ENCODE data around the gene KRT14. TPM values are rescaled to one million over a fixed set of nuclear protein-coding genes. Genes with fewer than 3 reads are reported as not detected.

KRT14 gene
- total RNA-seq, 1 donor from 2014 or later: not detected

DNA sequence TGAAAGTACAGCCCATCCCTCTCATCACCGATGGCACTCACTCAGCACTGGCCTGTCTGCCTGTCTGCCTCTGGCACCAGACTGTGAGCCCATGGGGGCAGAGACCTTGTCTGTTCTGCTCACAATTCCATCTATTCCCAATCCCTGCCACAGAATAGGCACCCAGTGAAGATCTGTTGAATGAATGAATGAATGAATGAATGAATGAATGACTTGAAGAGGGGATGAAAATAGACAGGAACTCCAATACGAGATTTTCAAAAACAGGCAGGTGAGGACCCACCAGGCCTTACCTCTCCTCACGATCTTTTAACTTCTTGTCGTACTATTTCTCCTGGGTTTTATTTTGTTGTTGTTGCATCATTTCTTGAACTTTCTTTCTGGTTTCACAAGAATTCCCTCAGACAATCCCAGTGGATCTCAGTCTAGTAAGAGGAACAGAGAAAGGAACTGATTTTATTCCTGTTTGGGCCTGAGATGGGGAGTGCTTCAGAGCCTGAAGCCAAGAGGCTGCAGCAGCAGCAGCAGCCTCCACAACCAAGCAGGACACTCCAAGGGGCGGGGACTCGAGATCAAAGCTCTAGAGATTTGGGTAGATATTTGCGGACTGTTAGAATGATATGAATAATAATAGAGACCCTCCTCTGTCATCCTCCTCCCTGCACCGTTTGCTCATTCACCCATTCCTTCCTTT lies 32.6 kb downstream of the KRT14 start:
- peak overlapping the region; percentile 65 for H3K27ac Mint-ChIP-seq
- TF ChIP-seq CTCF (IDR thresholded peaks at IDR 0.05) (no peak), EZH2 (IDR thresholded peaks at IDR 0.05) (no peak), EZH2phosphoT487 (IDR thresholded peaks at IDR 0.05) (no peak)
- no peaks in the 10 kb centered on the region for H3K36me3 Mint-ChIP-seq
- peaks cover 22% of the 10 kb centered on the region for H3K4me1 Mint-ChIP-seq
- Histone ChIP-seq H3K9me3 (ENCODE audit: low read depth) (no peaks in the 10 kb centered on the region), H3F3A (ENCODE audit: low read depth) (no peaks in the 10 kb centered on the region), H3K4me1 (no peaks in the 10 kb centered on the region), H2AFZ (replicated peaks) (no peak overlapping the region), H3K27ac (no peak overlapping the region), H3K27me3 (no peaks in the 10 kb centered on the region), H3K4me2 (no peak overlapping the region), H3K79me2 (ENCODE audit: low read depth) (no peaks in the 10 kb centered on the region), H3K9ac (no peak overlapping the region), H4K20me1 (ENCODE audit: low read depth) (no peaks in the 10 kb centered on the region), H3K36me3 (no peaks in the 10 kb centered on the region), H3K4me3 (no peak overlapping the region)
- no peak for DNase-seq (ENCODE audit: low spot score)
- no peak overlapping the region for H3K4me3 Mint-ChIP-seq
- no peaks in the 10 kb centered on the region for H3K9me3 Mint-ChIP-seq
- peaks cover 2% of the 10 kb centered on the region for H3K27me3 Mint-ChIP-seq (ENCODE audit: insufficient read depth, low read depth)

GRCh38 chr17:41553176-41553575 lies 33.5 kb downstream of the KRT14 start:
- no peak overlapping the region for H3K27ac Mint-ChIP-seq
- no peak for DNase-seq (ENCODE audit: low spot score)
- Histone ChIP-seq H2AFZ (replicated peaks) (no peak overlapping the region), H3K4me3 (no peak overlapping the region), H3K27me3 (no peaks in the 10 kb centered on the region), H3K36me3 (no peaks in the 10 kb centered on the region), H3K9me3 (ENCODE audit: low read depth) (no peaks in the 10 kb centered on the region), H3K4me2 (no peak overlapping the region), H3F3A (ENCODE audit: low read depth) (no peaks in the 10 kb centered on the region), H3K4me1 (peaks cover 4% of the 10 kb centered on the region), H3K27ac (no peak overlapping the region), H4K20me1 (ENCODE audit: low read depth) (no peaks in the 10 kb centered on the region), H3K9ac (no peak overlapping the region), H3K79me2 (ENCODE audit: low read depth) (no peaks in the 10 kb centered on the region)
- H3K36me3 Mint-ChIP-seq: no peaks in the 10 kb centered on the region
- no peaks in the 10 kb centered on the region for H3K9me3 Mint-ChIP-seq
- H3K4me1 Mint-ChIP-seq: peaks cover 22% of the 10 kb centered on the region
- H3K27me3 Mint-ChIP-seq (ENCODE audit: insufficient read depth, low read depth): peaks cover 2% of the 10 kb centered on the region
- TF ChIP-seq EZH2 (IDR thresholded peaks at IDR 0.05) (no peak), EZH2phosphoT487 (IDR thresholded peaks at IDR 0.05) (no peak), CTCF (IDR thresholded peaks at IDR 0.05) (no peak)
- no peak overlapping the region for H3K4me3 Mint-ChIP-seq

DNA sequence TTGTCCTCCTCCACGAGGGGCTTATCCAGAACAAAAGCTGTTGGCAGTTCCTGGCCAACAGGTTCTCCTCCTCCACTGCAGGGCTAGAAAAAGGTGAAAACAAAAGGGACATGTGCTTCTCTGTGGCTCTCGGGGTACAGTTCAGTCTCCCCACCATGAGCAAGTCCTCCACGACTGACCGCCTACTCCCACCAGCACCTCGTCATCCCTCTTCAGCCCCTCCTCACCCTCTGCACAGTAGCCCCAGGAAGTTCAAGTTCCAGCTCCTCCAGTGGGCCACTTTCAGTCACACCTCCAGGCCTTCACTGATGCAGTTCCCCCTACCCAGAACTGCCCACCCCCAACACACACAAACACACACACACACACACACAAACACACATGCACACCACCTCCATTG lies 34.2 kb downstream of the KRT14 start:
- no peak overlapping the region for H2AFZ ChIP-seq (replicated peaks)
- H3K27me3 ChIP-seq: no peaks in the 10 kb centered on the region
- TF ChIP-seq CTCF (IDR thresholded peaks at IDR 0.05) (no peak), EZH2 (IDR thresholded peaks at IDR 0.05) (no peak), EZH2phosphoT487 (IDR thresholded peaks at IDR 0.05) (no peak)
- H3K4me1 ChIP-seq: peaks cover 5% of the 10 kb centered on the region
- H3K27ac Mint-ChIP-seq: no peak overlapping the region
- no peak for DNase-seq (ENCODE audit: low spot score)
- no peaks in the 10 kb centered on the region for H3K9me3 ChIP-seq (ENCODE audit: low read depth)
- H3K9me3 Mint-ChIP-seq: no peaks in the 10 kb centered on the region
- no peak overlapping the region for H3K4me3 Mint-ChIP-seq
- no peaks in the 10 kb centered on the region for H3K36me3 ChIP-seq
- H3F3A ChIP-seq (ENCODE audit: low read depth): no peaks in the 10 kb centered on the region
- no peaks in the 10 kb centered on the region for H3K36me3 Mint-ChIP-seq
- no peak overlapping the region for H3K4me2 ChIP-seq
- no peaks in the 10 kb centered on the region for H3K79me2 ChIP-seq (ENCODE audit: low read depth)
- peaks cover 24% of the 10 kb centered on the region for H3K4me1 Mint-ChIP-seq
- H3K27ac ChIP-seq: no peak overlapping the region
- no peak overlapping the region for H3K4me3 ChIP-seq
- no peaks in the 10 kb centered on the region for H4K20me1 ChIP-seq (ENCODE audit: low read depth)
- H3K9ac ChIP-seq: no peak overlapping the region
- H3K27me3 Mint-ChIP-seq (ENCODE audit: insufficient read depth, low read depth): peaks cover 2% of the 10 kb centered on the region

All from neural progenitor cell (in vitro differentiated cells).